MM.1S (cell line): ENCODE data around the gene CIITA.

Experiments used
- DNase-seq: peaks from one replicate; pipeline ENCODE4 v3.0.0-alpha.2; 2015
- H2AFZ ChIP-seq: fragments of 300-600 bp; sonication (generic); 2 replicates; pipeline ENCODE4 v1.6.0; 2016; ENCODE audit warnings: antibody characterized with exemption, low read length
- H3F3A ChIP-seq: fragments of 300-600 bp; sonication (generic); 2 replicates; pipeline ENCODE4 v1.6.1; 2016; ENCODE audit warnings: mild to moderate bottlenecking, antibody characterized with exemption, low read length, moderate library complexity, mixed read lengths; ENCODE audit not compliant: insufficient read depth
- H3K27ac ChIP-seq: fragments of 300-600 bp; sonication (generic); 2 replicates; pipeline ENCODE4 v1.5.1; 2016; ENCODE audit warnings: mild to moderate bottlenecking, low read length
- H3K27me3 ChIP-seq: fragments of 300-600 bp; sonication (generic); replicated peaks from 2 replicates; pipeline ENCODE4 v1.6.0; 2016; ENCODE audit warnings: low read length; ENCODE audit not compliant: insufficient read depth
- H3K36me3 ChIP-seq: fragments of 300-600 bp; sonication (generic); replicated peaks from 2 replicates; pipeline ENCODE4 v1.6.1; 2016; ENCODE audit warnings: mild to moderate bottlenecking, low read length, mixed read lengths; ENCODE audit not compliant: insufficient read depth
- H3K4me1 ChIP-seq: fragments of 300-600 bp; sonication (generic); 2 replicates; pipeline ENCODE4 v1.6.1; 2016; ENCODE audit warnings: low read length, mixed read lengths
- H3K4me2 ChIP-seq: fragments of 300-600 bp; sonication (generic); 2 replicates; pipeline ENCODE4 v1.6.0; 2016; ENCODE audit warnings: low read depth, low read length
- H3K4me3 ChIP-seq: fragments of 300-600 bp; sonication (generic); 2 replicates; pipeline ENCODE4 v1.5.1; 2016; ENCODE audit warnings: low read length, mixed read lengths
- H3K79me2 ChIP-seq: fragments of 300-600 bp; sonication (generic); 2 replicates; pipeline ENCODE4 v1.6.1; 2016; ENCODE audit warnings: mixed run types, low read length, mixed read lengths
- H3K9ac ChIP-seq: fragments of 300-600 bp; sonication (generic); 2 replicates; pipeline ENCODE4 v1.6.1; 2016; ENCODE audit warnings: low read length, mixed read lengths
- H3K9me2 ChIP-seq: fragments of 300-600 bp; sonication (generic); replicated peaks from 2 replicates; pipeline ENCODE4 v1.6.1; 2016; ENCODE audit warnings: mild to moderate bottlenecking, low read length, mixed read lengths; ENCODE audit not compliant: insufficient read depth
- H3K9me3 ChIP-seq: fragments of 300-600 bp; sonication (generic); replicated peaks from 2 replicates; pipeline ENCODE4 v1.6.1; 2016; ENCODE audit warnings: mild to moderate bottlenecking, low read length, mixed read lengths; ENCODE audit not compliant: insufficient read depth
- H4K20me1 ChIP-seq: fragments of 300-600 bp; sonication (generic); 2 replicates; pipeline ENCODE4 v1.6.1; 2016; ENCODE audit warnings: mild to moderate bottlenecking, low read length, moderate library complexity, mixed read lengths; ENCODE audit not compliant: insufficient read depth
- CTCF ChIP-seq: fragments of 300-600 bp; sonication (generic); IDR thresholded peaks from 2 replicates; pipeline ENCODE4 v1.5.1; 2016; ENCODE audit warnings: antibody characterized with exemption, low read length, mixed read lengths
- EZH2 ChIP-seq: fragments of 300-600 bp; sonication (generic); optimal IDR thresholded peaks from 2 replicates; pipeline ENCODE3; 2017; ENCODE audit warnings: low read depth, mild to moderate bottlenecking, antibody characterized with exemption, low read length, mixed read lengths
- EZH2phosphoT487 ChIP-seq: fragments of 300-600 bp; sonication (generic); IDR thresholded peaks from 2 replicates; pipeline ENCODE4 v1.6.1; 2018; ENCODE audit warnings: antibody characterized with exemption, low read length

CIITA gene

GRCh38 chr16:10896723-10897122 lies 19.7 kb downstream of the CIITA start:
- TF ChIP-seq EZH2: no peak
- TF ChIP-seq EZH2phosphoT487: no peak
- TF ChIP-seq CTCF: no peak

GRCh38 chr16:10897134-10897533 lies 20.1 kb downstream of the CIITA start:
- H3K9me3 ChIP-seq: no peaks in the 10 kb centered on the region
- peaks cover 10% of the 10 kb centered on the region; the same call in 1 of the 2 replicates for H3K79me2 ChIP-seq
- no peak for DNase-seq
- no peak overlapping the region for H3K4me3 ChIP-seq
- no peaks in the 10 kb centered on the region for H3K27me3 ChIP-seq
- H3K4me1 ChIP-seq: no peaks in the 10 kb centered on the region
- H2AFZ ChIP-seq: no peak overlapping the region
- no peak overlapping the region for H3K4me2 ChIP-seq
- H3K27ac ChIP-seq: no peak overlapping the region
- H3F3A ChIP-seq: no peaks in the 10 kb centered on the region
- TF ChIP-seq CTCF (no peak), EZH2 (no peak), EZH2phosphoT487 (no peak)
- 0 out of 2 replicates have a peak, but pooled peaks cover 3% of the 10 kb centered on the region for H3K36me3 ChIP-seq
- H3K9me2 ChIP-seq: no peaks in the 10 kb centered on the region
- H3K9ac ChIP-seq: no peak overlapping the region
- no peaks in the 10 kb centered on the region for H4K20me1 ChIP-seq

More at GRCh38 chr16:10896723-10897122, 19.7 kb downstream of the CIITA start:
- Histone ChIP-seq H2AFZ (no peak overlapping the region), H3K9me2 (no peaks in the 10 kb centered on the region), H3K36me3 (0 out of 2 replicates have a peak, but pooled peaks cover 3% of the 10 kb centered on the region), H3K4me2 (no peak overlapping the region), H3K79me2 (peaks cover 12% of the 10 kb centered on the region; the same call in 1 of the 2 replicates), H3K27ac (no peak overlapping the region), H4K20me1 (no peaks in the 10 kb centered on the region), H3K9me3 (no peaks in the 10 kb centered on the region), H3K4me3 (no peak overlapping the region), H3K4me1 (no peaks in the 10 kb centered on the region), H3K27me3 (no peaks in the 10 kb centered on the region), H3K9ac (no peak overlapping the region), H3F3A (no peaks in the 10 kb centered on the region)
- no peak for DNase-seq

- peaks cover 6% of the 10 kb centered on the region for H3K36me3 ChIP-seq
- no peak overlapping the region for H2AFZ ChIP-seq
Observed at GRCh38 chr16:10902999-10903398, 26.0 kb downstream of the CIITA start.

More at GRCh38 chr16:10902999-10903398, 26.0 kb downstream of the CIITA start:
- H3F3A ChIP-seq: no peaks in the 10 kb centered on the region
- H3K9ac ChIP-seq: no peak overlapping the region
- no peak overlapping the region for H3K4me3 ChIP-seq
- no peaks in the 10 kb centered on the region for H3K4me1 ChIP-seq
- no peak for DNase-seq
- TF ChIP-seq EZH2 (no peak), CTCF (no peak), EZH2phosphoT487 (no peak)
- no peaks in the 10 kb centered on the region for H3K9me2 ChIP-seq
- H3K79me2 ChIP-seq: no peaks in the 10 kb centered on the region
- no peak overlapping the region for H3K4me2 ChIP-seq
- no peak overlapping the region for H3K27ac ChIP-seq
- H4K20me1 ChIP-seq: no peaks in the 10 kb centered on the region
- no peaks in the 10 kb centered on the region for H3K27me3 ChIP-seq
- no peaks in the 10 kb centered on the region for H3K9me3 ChIP-seq
